Stimulated activated memory B cell treated with anti-CD40 and anti-IgM and Interleukin-4, amounts not matched to agents 10 μg/mL and 1 μg/mL and 100 μg/mL, for 72 hours (primary cell): Measurements from ENCODE around the gene TNFRSF4.
A peak's percentile ranks its signal among the peaks of the same experiment; 100 is the strongest.

ENCODE experiments used
- ATAC-seq: fragments of 150-1000 bp; cut with Tn5 transposase; 2 replicates; pipeline ENCODE4 v1.10.0; 2021
- H3K27ac Mint-ChIP-seq: one replicate; pipeline ENCODE4 v1.8.0; 2022; ENCODE audit warnings: mild to moderate bottlenecking, mixed read lengths
- H3K27me3 Mint-ChIP-seq: one replicate; pipeline ENCODE4 v1.8.0; 2022; ENCODE audit warnings: mixed read lengths
- H3K36me3 Mint-ChIP-seq: one replicate; pipeline ENCODE4 v1.8.0; 2022; ENCODE audit warnings: mixed read lengths
- H3K4me1 Mint-ChIP-seq: one replicate; pipeline ENCODE4 v1.8.0; 2022; ENCODE audit warnings: mixed read lengths
- H3K4me3 Mint-ChIP-seq: one replicate; pipeline ENCODE4 v1.8.0; 2022; ENCODE audit warnings: mild to moderate bottlenecking, moderate library complexity, mixed read lengths
- H3K9me3 Mint-ChIP-seq: one replicate; pipeline ENCODE4 v1.8.0; 2022; ENCODE audit warnings: mixed read lengths

TNFRSF4 gene

GRCh38 chr1:1230656-1231399, 16.9 kb upstream of the TNFRSF4 start:
- Mint-ChIP-seq H3K27me3 (no peaks in the 10 kb centered on the region), H3K4me3 (peak overlapping the region; percentile 91), H3K36me3 (peaks cover 30% of the 10 kb centered on the region), H3K4me1 (peaks cover 47% of the 10 kb centered on the region), H3K9me3 (no peaks in the 10 kb centered on the region), H3K27ac (peak overlapping the region; percentile 83)
- ATAC-seq, result no peak

- Mint-ChIP-seq H3K9me3 (no peaks in the 10 kb centered on the region), H3K4me3 (peak overlapping the region; percentile 38)
Measured at GRCh38 chr1:1229770-1230169, 15.8 kb upstream of the TNFRSF4 start.

GRCh38 chr1:1228596-1229321, 14.8 kb upstream of the TNFRSF4 start:
- H3K36me3 Mint-ChIP-seq, result peaks cover 36% of the 10 kb centered on the region
- no peak for ATAC-seq
- H3K4me1 Mint-ChIP-seq, result peaks cover 39% of the 10 kb centered on the region
- H3K4me3 Mint-ChIP-seq, result no peak overlapping the region
- H3K27ac Mint-ChIP-seq, result no peak overlapping the region
- no peaks in the 10 kb centered on the region for H3K9me3 Mint-ChIP-seq
- no peaks in the 10 kb centered on the region for H3K27me3 Mint-ChIP-seq

More at GRCh38 chr1:1229770-1230169, 15.8 kb upstream of the TNFRSF4 start:
- Mint-ChIP-seq H3K27me3 (no peaks in the 10 kb centered on the region), H3K4me1 (peaks cover 49% of the 10 kb centered on the region), H3K36me3 (peaks cover 36% of the 10 kb centered on the region), H3K27ac (no peak overlapping the region)
- ATAC-seq, result no peak

- Mint-ChIP-seq H3K27me3 (no peaks in the 10 kb centered on the region), H3K4me1 (peaks cover 34% of the 10 kb centered on the region), H3K4me3 (no peak overlapping the region), H3K36me3 (peaks cover 38% of the 10 kb centered on the region), H3K9me3 (no peaks in the 10 kb centered on the region), H3K27ac (no peak overlapping the region)
- ATAC-seq, result no peak
Measured at GRCh38 chr1:1228187-1228586, 14.2 kb upstream of the TNFRSF4 start.

GRCh38 chr1:1227386-1227785, 13.4 kb upstream of the TNFRSF4 start:
- no peak for ATAC-seq
- peaks cover 46% of the 10 kb centered on the region for H3K36me3 Mint-ChIP-seq
- H3K4me1 Mint-ChIP-seq, result peaks cover 30% of the 10 kb centered on the region
- no peak overlapping the region for H3K27ac Mint-ChIP-seq
- no peaks in the 10 kb centered on the region for H3K27me3 Mint-ChIP-seq
- no peak overlapping the region for H3K4me3 Mint-ChIP-seq
- no peaks in the 10 kb centered on the region for H3K9me3 Mint-ChIP-seq

- Mint-ChIP-seq H3K27ac (no peak overlapping the region), H3K4me1 (peaks cover 30% of the 10 kb centered on the region), H3K36me3 (peaks cover 49% of the 10 kb centered on the region), H3K4me3 (no peak overlapping the region), H3K27me3 (no peaks in the 10 kb centered on the region), H3K9me3 (no peaks in the 10 kb centered on the region)
- ATAC-seq, result no peak
Measured at GRCh38 chr1:1226566-1227362, 12.8 kb upstream of the TNFRSF4 start.

GRCh38 chr1:1225913-1226312, 12.0 kb upstream of the TNFRSF4 start:
- Mint-ChIP-seq H3K27me3 (no peaks in the 10 kb centered on the region), H3K36me3 (peaks cover 54% of the 10 kb centered on the region), H3K4me3 (no peak overlapping the region), H3K4me1 (peaks cover 28% of the 10 kb centered on the region), H3K9me3 (no peaks in the 10 kb centered on the region), H3K27ac (no peak overlapping the region)
- no peak for ATAC-seq

GRCh38 chr1:1225238-1225845, 11.4 kb upstream of the TNFRSF4 start:
- no peak overlapping the region for H3K27ac Mint-ChIP-seq
- no peaks in the 10 kb centered on the region for H3K9me3 Mint-ChIP-seq
- H3K4me1 Mint-ChIP-seq, result peaks cover 23% of the 10 kb centered on the region
- no peak for ATAC-seq
- H3K27me3 Mint-ChIP-seq, result no peaks in the 10 kb centered on the region
- peaks cover 60% of the 10 kb centered on the region for H3K36me3 Mint-ChIP-seq
- H3K4me3 Mint-ChIP-seq, result no peak overlapping the region

GRCh38 chr1:1223891-1224290, 9.9 kb upstream of the TNFRSF4 start:
- ATAC-seq, result no peak
- H3K4me1 Mint-ChIP-seq, result peaks cover 22% of the 10 kb centered on the region
- peaks cover 63% of the 10 kb centered on the region for H3K36me3 Mint-ChIP-seq
- no peaks in the 10 kb centered on the region for H3K9me3 Mint-ChIP-seq
- no peaks in the 10 kb centered on the region for H3K27me3 Mint-ChIP-seq
- no peak overlapping the region for H3K27ac Mint-ChIP-seq
- H3K4me3 Mint-ChIP-seq, result no peak overlapping the region

- Mint-ChIP-seq H3K27me3 (no peaks in the 10 kb centered on the region), H3K9me3 (no peaks in the 10 kb centered on the region), H3K4me1 (peaks cover 27% of the 10 kb centered on the region), H3K4me3 (no peak overlapping the region), H3K27ac (peak overlapping the region; percentile 64), H3K36me3 (peaks cover 69% of the 10 kb centered on the region)
- no peak for ATAC-seq
Measured at GRCh38 chr1:1223321-1223720, 9.4 kb upstream of the TNFRSF4 start.

- Mint-ChIP-seq H3K27me3 (no peaks in the 10 kb centered on the region), H3K36me3 (peaks cover 75% of the 10 kb centered on the region), H3K27ac (peak overlapping the region; percentile 64), H3K4me3 (no peak overlapping the region), H3K9me3 (no peaks in the 10 kb centered on the region), H3K4me1 (peaks cover 34% of the 10 kb centered on the region)
- ATAC-seq, result no peak
Measured at GRCh38 chr1:1222575-1223225, 8.7 kb upstream of the TNFRSF4 start.

GRCh38 chr1:1221887-1222574, 8.1 kb upstream of the TNFRSF4 start:
- ATAC-seq, result no peak
- H3K4me3 Mint-ChIP-seq, result no peak overlapping the region
- H3K27ac Mint-ChIP-seq, result no peak overlapping the region
- H3K36me3 Mint-ChIP-seq, result peaks cover 81% of the 10 kb centered on the region
- peaks cover 37% of the 10 kb centered on the region for H3K4me1 Mint-ChIP-seq
- no peaks in the 10 kb centered on the region for H3K27me3 Mint-ChIP-seq
- H3K9me3 Mint-ChIP-seq, result no peaks in the 10 kb centered on the region

- H3K4me1 Mint-ChIP-seq, result peaks cover 43% of the 10 kb centered on the region
- H3K4me3 Mint-ChIP-seq, result no peak overlapping the region
- no peaks in the 10 kb centered on the region for H3K9me3 Mint-ChIP-seq
- H3K27ac Mint-ChIP-seq, result peak overlapping the region; percentile 22
- H3K36me3 Mint-ChIP-seq, result peaks cover 80% of the 10 kb centered on the region
- H3K27me3 Mint-ChIP-seq, result no peaks in the 10 kb centered on the region
- ATAC-seq, result no peak
Measured at GRCh38 chr1:1220197-1220596, 6.2 kb upstream of the TNFRSF4 start.

- Mint-ChIP-seq H3K4me3 (no peak overlapping the region), H3K36me3 (peaks cover 74% of the 10 kb centered on the region), H3K4me1 (peaks cover 51% of the 10 kb centered on the region), H3K27me3 (no peaks in the 10 kb centered on the region), H3K9me3 (no peaks in the 10 kb centered on the region), H3K27ac (peak overlapping the region; percentile 22)
- no peak for ATAC-seq
Measured at GRCh38 chr1:1219341-1219740, 5.4 kb upstream of the TNFRSF4 start.
